Mesenchymal stem cell (in vitro differentiated cells and primary cell): ENCODE data around the gene CSRNP2. TPM values are rescaled to one million over a fixed set of nuclear protein-coding genes. Genes with fewer than 3 reads are reported as not detected.

Experiments
- DNase-seq: peaks from one replicate; pipeline ENCODE4 v3.0.0-alpha.2; 2013
- H2AFZ ChIP-seq: one replicate; pipeline ENCODE4 v1.6.1; 2013; ENCODE audit warnings: low read depth, mild to moderate bottlenecking, control low read depth, inconsistent platforms, low read length, moderate library complexity
- H2AK5ac ChIP-seq: 2 replicates; pipeline ENCODE4 v1.6.1; 2013; ENCODE audit warnings: low read length, moderate library complexity, mild to moderate bottlenecking, inconsistent platforms; ENCODE audit not compliant: severe bottlenecking
- H2BK120ac ChIP-seq: one replicate; pipeline ENCODE4 v1.6.1; 2013; ENCODE audit warnings: low read depth, mild to moderate bottlenecking, inconsistent platforms, low read length, moderate library complexity
- H2BK12ac ChIP-seq, 2 experiments: one replicate each; pipeline ENCODE4 v1.6.1; 2013; ENCODE audit warnings: inconsistent platforms in 2 of 2, low read length in 2 of 2, mild to moderate bottlenecking in 2 of 2, moderate library complexity in 2 of 2, control low read depth in 1 of 2
- H2BK15ac ChIP-seq: one replicate; pipeline ENCODE4 v1.6.1; 2013; ENCODE audit warnings: mild to moderate bottlenecking, low read depth, inconsistent platforms; ENCODE audit not compliant: poor library complexity, severe bottlenecking
- H2BK5ac ChIP-seq: 2 replicates; pipeline ENCODE4 v1.6.1; 2013; ENCODE audit warnings: low read depth, mild to moderate bottlenecking, low read length, control low read depth, inconsistent platforms; ENCODE audit not compliant: poor library complexity, severe bottlenecking
- H3K14ac ChIP-seq, 2 experiments: one replicate each; pipeline ENCODE4 v1.6.1; 2013; ENCODE audit warnings: inconsistent platforms in 2 of 2, low read length in 2 of 2, control low read depth in 1 of 2, mild to moderate bottlenecking in 1 of 2, moderate library complexity in 1 of 2
- H3K18ac ChIP-seq, 2 experiments: one replicate each; pipeline ENCODE4 v1.6.1; 2013; ENCODE audit warnings: inconsistent platforms in 2 of 2, low read length in 2 of 2, control low read depth in 1 of 2, low read depth in 1 of 2, mild to moderate bottlenecking in 1 of 2
- H3K23ac ChIP-seq, 2 experiments: one replicate each; pipeline ENCODE4 v1.6.1; 2013; ENCODE audit warnings: inconsistent platforms in 2 of 2, low read length in 2 of 2, mild to moderate bottlenecking in 2 of 2, moderate library complexity in 2 of 2, control low read depth in 1 of 2
- H3K27ac ChIP-seq: 2 replicates; pipeline ENCODE4 v1.5.1; 2013; ENCODE audit warnings: mild to moderate bottlenecking, moderate library complexity, low read length, control low read depth, inconsistent platforms; ENCODE audit not compliant: poor library complexity, severe bottlenecking
- H3K27me3 ChIP-seq, 2 experiments: 2 replicates each; pipeline versions ENCODE4 v1.6.1 to v1.7.0; 2013; ENCODE audit warnings: low read length in 2 of 2, mild to moderate bottlenecking in 2 of 2, moderate library complexity in 2 of 2, control low read depth in 1 of 2, inconsistent platforms in 1 of 2; ENCODE audit not compliant: control insufficient read depth in 1 of 2, insufficient read depth in 1 of 2
- H3K36me3 ChIP-seq, 2 experiments: 2 replicates each; pipeline versions ENCODE4 v1.6.1 to v1.7.0; 2013; ENCODE audit warnings: low read length in 2 of 2, control low read depth in 1 of 2, inconsistent platforms in 1 of 2, low read depth in 1 of 2, mild to moderate bottlenecking in 1 of 2; ENCODE audit not compliant: insufficient read depth in 2 of 2, control insufficient read depth in 1 of 2
- H3K4ac ChIP-seq, 2 experiments: one replicate each; pipeline ENCODE4 v1.6.1; 2013; ENCODE audit warnings: inconsistent platforms in 2 of 2, low read length in 2 of 2, mild to moderate bottlenecking in 2 of 2, moderate library complexity in 2 of 2, control low read depth in 1 of 2, low read depth in 1 of 2
- H3K4me1 ChIP-seq: 2 replicates; pipeline ENCODE4 v1.6.1; 2013; ENCODE audit warnings: low read depth, low read length, control low read depth; ENCODE audit not compliant: control insufficient read depth, insufficient read depth
- H3K4me2 ChIP-seq: 2 replicates; pipeline ENCODE4 v1.6.1; 2013; ENCODE audit warnings: low read length, mild to moderate bottlenecking, inconsistent platforms; ENCODE audit not compliant: poor library complexity, severe bottlenecking
- H3K4me3 ChIP-seq, 2 experiments: 2 replicates each; pipeline versions ENCODE4 v1.5.1 to v1.7.0; 2013; ENCODE audit warnings: low read length in 2 of 2, mild to moderate bottlenecking in 2 of 2, control low read depth in 1 of 2, low read depth in 1 of 2; ENCODE audit not compliant: insufficient read depth in 1 of 2
- H3K79me1 ChIP-seq: replicated peaks from 2 replicates; pipeline ENCODE4 v1.6.1; 2013; ENCODE audit warnings: mild to moderate bottlenecking, control low read depth, low read length, inconsistent platforms; ENCODE audit not compliant: poor library complexity, severe bottlenecking
- H3K9ac ChIP-seq: 2 replicates; pipeline ENCODE4 v1.7.0; 2013; ENCODE audit warnings: mild to moderate bottlenecking, low read length, moderate library complexity
- H3K9me3 ChIP-seq: 2 replicates; pipeline ENCODE4 v1.7.0; 2013; ENCODE audit warnings: mild to moderate bottlenecking, low read length; ENCODE audit not compliant: control insufficient read depth
- H4K8ac ChIP-seq: one replicate; pipeline ENCODE4 v1.6.1; 2013; ENCODE audit warnings: inconsistent platforms, mild to moderate bottlenecking, low read length, moderate library complexity
- H4K91ac ChIP-seq: one replicate; pipeline ENCODE4 v1.6.1; 2013; ENCODE audit warnings: mild to moderate bottlenecking, low read length, inconsistent platforms
- whole genome bisulfite sequencing: methylation state at CpG from one replicate; pipeline ENCODE4 v1.1.7; 2013; ENCODE audit warnings: mixed read lengths; 5-methylcytosine and 5-hydroxymethylcytosine counted together
- small RNA-seq: library from polyadenylated mRNA; stranded (forward); fragments of <200 nt; extraction: miRNeasy Mini kit (QIAGEN cat#:217004); gene quantifications from one replicate; pipeline ENCODE3, GENCODE V24; 2013; ENCODE audit warnings: low read depth

CSRNP2 gene

GRCh38 chr12:51012570-51013236, 70.7 kb downstream of the CSRNP2 start:
- Histone ChIP-seq H4K8ac (no peak overlapping the region), H3K4me2 (no peak overlapping the region), H2AFZ (no peak overlapping the region), H3K14ac (no peak overlapping the region), H3K27me3 (no peaks in the 10 kb centered on the region), H2BK120ac (no peak overlapping the region), H2AK5ac (no peak overlapping the region), H2BK15ac (no peak overlapping the region), H2BK5ac (no peak overlapping the region), H3K79me1 (peaks cover 28% of the 10 kb centered on the region), H3K23ac (no peak overlapping the region), H3K27ac (no peak overlapping the region), H3K4me1 (peaks cover 6% of the 10 kb centered on the region), H3K4ac (no peak overlapping the region), H2BK12ac (no peak overlapping the region), H4K91ac (no peak overlapping the region), H3K36me3 (peaks cover under 1 to 7% of the 10 kb centered on the region in 2 experiments), H3K9me3 (no peaks in the 10 kb centered on the region), H3K18ac (no peak overlapping the region), H3K4me3 (no peak overlapping the region), H3K9ac (no peak overlapping the region)
- no peak for DNase-seq
- 95% methylated on average over 2 of the region's 5 CpGs for WGBS

GRCh38 chr12:51011955-51012354, 71.4 kb downstream of the CSRNP2 start:
- H3K18ac ChIP-seq: no peak overlapping the region
- no peak overlapping the region for H3K4me3 ChIP-seq
- no peak overlapping the region for H4K8ac ChIP-seq
- DNase-seq: no peak
- no peak overlapping the region for H3K23ac ChIP-seq
- H3K9ac ChIP-seq: no peak overlapping the region
- no peak overlapping the region for H3K4ac ChIP-seq
- peaks cover 31% of the 10 kb centered on the region for H3K79me1 ChIP-seq
- H3K14ac ChIP-seq: no peak overlapping the region
- H2AK5ac ChIP-seq: no peak overlapping the region
- no peak overlapping the region for H2BK15ac ChIP-seq
- H3K9me3 ChIP-seq: no peaks in the 10 kb centered on the region
- no peak overlapping the region for H4K91ac ChIP-seq
- H2BK120ac ChIP-seq: no peak overlapping the region
- no peak overlapping the region for H2BK12ac ChIP-seq
- no peak overlapping the region for H2AFZ ChIP-seq
- H2BK5ac ChIP-seq: no peak overlapping the region
- no peak overlapping the region for H3K27ac ChIP-seq
- no peaks in the 10 kb centered on the region for H3K27me3 ChIP-seq
- H3K36me3 ChIP-seq: peaks cover 7 to 14% of the 10 kb centered on the region in 2 experiments
- no peak overlapping the region for H3K4me2 ChIP-seq
- H3K4me1 ChIP-seq: peaks cover 6% of the 10 kb centered on the region
- WGBS: 92% methylated on average over 3 of the region's 4 CpGs

Small RNAs within 50 kb of the gene (small RNA-seq; reads per million reads assigned to genes)
- gene RNU6-1273P (not detected), gene RNU6-87P (not detected)
